ENCODE measurements around the gene VPS8.
A peak's percentile ranks its signal among the peaks of the same experiment; 100 is the strongest.
"Not testable (repeated sequence)": the region's sequence is repeated elsewhere in the genome, so short reads cannot be mapped to it uniquely, and the experiment has no call there.

Gene VPS8

DNA sequence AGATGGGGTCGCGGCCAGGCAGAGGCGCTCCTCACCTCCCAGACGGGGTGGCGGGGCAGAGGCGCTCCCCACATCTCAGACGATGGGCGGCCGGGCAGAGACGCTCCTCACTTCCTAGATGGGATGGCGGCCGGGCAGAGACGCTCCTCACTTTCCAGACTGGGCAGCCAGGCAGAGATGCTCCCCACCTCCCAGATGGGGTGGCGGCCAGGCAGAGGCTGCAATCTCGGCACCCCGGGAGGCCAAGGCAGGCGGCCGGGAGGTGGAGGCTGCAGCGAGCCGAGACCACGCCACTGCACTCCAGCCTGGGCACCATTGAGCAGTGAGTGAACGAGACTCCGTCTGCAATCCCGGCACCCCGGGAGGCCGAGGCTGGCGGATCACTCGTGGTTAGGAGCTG lies 191.9 kb downstream of the VPS8 start:
- DNase-seq, result not testable (repeated sequence)

DNA sequence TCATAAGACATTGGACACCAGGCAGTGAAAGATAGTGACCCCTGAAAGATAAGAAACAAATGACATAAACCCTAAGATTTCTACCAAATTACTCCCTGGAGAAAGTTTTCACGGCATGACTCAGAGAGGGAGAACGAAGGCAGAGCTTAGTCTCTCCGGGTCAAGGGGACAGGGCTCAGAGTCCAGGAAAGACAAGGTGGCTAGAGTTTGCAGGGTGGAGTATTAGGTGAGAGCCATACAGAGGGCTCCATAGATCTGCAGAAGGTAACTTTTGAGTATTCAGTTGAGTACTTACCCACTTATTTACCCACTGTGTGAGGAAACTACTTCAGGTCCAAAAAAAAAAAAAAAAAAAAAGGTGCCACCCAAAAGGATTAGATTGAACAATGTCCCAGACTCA lies 197.7 kb downstream of the VPS8 start:
- no peak for DNase-seq

DNA sequence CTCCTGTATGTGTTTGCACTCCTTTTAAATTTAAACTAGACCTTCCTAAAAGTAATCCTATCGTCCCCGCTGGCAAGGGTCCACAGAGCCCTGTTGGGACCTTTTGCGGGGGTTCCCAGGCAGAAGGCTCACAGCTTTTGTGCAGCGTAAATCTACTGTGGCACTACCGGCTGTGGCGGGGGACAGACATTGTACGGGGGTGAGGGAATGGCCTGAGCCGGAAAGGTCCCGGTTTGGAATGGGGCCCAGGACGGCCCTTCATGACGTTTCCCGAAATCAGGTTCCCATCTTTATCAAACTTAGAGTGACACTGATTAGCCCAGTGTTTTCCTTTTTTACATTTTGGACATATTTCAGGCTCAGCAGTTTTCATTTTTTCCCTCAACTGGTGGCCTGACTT lies 205.6 kb downstream of the VPS8 start:
- DNase-seq, result not testable (repeated sequence)

DNA sequence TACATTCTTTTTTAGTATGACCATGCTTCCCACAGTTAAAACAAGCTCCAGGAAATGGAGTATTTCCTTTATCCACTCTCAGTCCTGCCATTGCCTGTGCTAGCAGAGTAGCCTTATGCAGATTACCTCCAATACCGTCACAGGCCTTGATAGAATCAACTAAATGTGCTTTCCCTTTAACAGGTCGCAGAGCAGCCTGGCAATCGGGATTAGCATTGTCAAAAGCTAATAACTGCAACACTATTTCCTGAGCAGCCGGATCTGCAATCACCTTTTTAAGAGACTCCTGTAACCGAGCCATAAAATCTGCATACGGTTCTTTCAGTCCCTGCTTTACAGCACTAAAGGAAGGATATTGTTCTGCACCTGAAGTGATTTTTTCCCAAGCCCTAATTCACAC lies 206.0 kb downstream of the VPS8 start:
- not testable (repeated sequence) for DNase-seq

DNA sequence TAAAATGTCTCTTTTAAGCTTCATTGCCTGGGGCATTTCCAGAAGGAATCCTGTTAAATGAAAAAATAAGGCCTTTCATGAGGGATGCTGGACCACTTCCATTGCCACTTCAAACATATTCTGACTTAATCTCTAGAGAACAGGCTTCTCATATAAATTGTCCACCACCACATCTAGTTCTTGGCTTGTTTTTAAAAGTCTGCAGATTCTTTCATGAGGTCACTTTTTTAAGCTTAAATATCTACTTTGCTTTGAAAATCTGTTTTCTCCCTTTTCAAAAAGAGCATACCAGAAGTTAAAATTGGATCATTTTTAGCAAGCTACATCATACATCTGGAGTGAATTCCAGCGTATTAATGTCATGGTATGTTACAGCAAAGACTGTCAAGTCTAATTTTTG lies 209.3 kb downstream of the VPS8 start:
- no peak for DNase-seq

DNA sequence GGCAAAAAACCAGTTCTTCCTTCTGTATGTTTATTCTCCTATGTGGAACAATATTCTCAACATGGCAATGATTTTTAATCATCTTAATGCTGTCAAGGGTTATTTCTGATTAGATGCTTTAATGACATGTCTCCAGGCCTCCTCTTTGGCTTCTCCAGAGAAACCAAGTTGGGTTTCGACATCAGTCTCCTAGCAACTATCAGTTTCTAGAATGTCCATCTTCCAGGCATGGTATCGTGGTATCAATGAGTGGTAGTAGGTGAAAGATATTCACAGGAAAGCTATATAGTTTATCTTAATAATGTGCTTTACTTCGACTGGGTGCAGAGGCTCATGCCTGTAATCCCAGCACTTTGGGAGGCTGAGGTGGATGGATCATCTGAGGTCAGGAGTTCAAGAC lies 212.4 kb downstream of the VPS8 start:
- peak; percentile 64 for DNase-seq

DNA sequence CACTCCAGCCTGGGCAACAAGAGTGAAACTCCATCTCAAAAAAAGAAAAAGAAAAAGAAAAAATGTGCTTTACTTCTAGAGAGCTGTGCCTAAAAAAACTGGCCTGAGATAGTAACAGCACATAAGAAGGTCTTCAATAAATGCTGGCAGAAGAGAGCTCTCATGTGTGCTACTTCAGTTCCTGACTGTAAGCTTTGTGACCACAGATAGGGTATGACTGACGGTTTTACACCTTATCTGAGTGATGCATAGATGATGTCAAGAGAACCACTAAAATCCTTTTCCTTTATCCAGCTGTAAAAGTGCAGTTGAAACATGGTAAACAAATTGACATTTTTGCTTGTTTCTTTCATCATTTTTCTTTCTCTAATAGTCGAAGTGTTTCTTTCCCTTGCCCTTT lies 213.0 kb downstream of the VPS8 start:
- DNase-seq, result peak; percentile 91

DNA sequence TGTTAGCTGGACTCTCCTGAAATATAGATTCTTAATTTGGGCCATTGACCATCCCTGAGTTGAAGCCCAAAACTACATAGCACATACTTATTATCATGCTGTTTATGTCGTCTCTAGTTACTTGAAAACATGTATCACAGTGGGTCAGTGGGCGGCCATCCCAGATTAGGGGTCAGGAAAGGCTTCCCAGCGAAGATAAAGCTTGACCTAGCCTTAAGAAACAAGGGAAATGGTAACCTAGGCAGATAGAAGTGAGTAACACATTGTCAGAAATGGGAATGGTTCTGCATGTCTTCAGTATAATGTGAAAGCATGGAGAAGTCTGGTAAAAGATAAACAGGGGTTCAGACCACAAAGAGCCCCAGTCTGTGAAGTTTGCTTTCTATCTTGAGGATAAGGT lies 216.2 kb downstream of the VPS8 start:
- DNase-seq, result no peak

DNA sequence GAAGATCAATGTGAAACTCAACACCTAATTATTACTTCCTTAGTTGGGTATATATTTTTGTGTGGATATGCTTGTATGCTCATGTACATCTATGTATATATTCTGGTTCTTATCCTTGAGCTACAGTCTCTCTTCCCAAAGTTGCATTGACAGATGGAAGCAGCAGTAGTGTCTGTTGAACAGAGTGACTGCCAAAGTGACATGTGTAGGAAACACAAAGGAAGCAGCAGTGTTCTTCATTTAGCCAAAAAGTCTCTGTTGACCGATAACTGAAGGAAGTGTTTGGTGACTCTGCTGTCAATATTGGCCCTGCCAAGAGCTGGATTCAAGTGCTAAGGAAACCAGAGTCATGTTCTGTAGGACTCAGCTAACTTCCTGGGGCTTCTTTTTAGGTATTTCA lies 217.1 kb downstream of the VPS8 start:
- DNase-seq, result no peak

DNA sequence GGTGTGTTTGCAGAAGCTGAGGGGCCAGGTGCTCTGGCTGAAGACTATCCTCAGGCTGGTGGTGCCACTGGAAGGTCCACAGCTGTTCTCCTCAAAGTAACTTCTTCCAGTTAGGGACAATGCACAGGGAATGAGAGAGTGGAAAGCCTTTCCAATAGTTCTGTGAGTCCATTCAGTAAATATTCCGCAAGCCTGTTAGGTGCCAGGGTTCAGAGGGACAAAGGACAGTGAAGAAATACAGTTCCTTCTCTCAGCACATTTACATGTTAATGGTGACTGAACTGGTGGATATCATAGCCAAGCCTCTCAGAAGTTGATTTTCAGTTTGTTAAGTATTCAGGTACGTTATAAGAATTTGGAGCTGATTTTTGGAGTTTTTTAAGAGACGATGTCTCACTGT lies 218.4 kb downstream of the VPS8 start:
- DNase-seq, result no peak

DNA sequence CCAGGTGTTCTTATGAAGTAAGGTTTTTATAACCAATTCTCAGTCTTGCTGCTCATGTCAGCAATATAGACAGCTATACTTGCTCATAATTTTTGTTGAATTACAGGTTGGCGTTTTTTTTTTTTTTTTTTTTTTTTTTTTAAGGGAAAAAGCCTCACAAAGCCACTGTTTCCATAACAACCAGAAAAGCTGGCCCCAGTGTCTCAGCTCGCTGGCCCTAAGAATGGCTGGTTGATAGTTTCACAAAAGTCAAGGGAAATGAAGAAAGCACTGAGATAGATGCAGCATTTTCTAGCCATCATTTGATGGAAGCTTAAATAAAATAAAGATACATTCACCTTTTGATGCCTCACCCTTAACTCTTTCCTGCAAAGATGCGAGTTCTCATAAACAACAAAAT lies 219.0 kb downstream of the VPS8 start:
- no peak for DNase-seq

DNA sequence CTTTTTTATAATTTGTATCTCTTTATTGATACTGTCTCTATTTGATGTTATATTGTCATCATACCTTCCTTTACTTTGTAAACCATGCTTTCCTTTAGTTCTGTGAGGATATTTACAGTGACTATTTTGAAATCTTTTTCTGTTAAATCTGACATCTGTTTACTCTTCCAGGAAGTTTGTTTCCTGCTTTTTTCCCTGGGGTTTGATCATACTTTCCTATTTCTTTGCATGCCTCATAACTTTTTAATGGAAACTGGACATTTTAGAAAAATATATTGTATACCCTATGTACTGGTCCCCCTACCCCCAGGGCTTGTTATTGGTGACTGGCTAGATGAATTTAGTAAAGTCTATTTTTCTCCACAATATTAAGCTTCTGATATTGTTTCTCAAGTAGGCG lies 225.8 kb downstream of the VPS8 start:
- no peak for DNase-seq

DNA sequence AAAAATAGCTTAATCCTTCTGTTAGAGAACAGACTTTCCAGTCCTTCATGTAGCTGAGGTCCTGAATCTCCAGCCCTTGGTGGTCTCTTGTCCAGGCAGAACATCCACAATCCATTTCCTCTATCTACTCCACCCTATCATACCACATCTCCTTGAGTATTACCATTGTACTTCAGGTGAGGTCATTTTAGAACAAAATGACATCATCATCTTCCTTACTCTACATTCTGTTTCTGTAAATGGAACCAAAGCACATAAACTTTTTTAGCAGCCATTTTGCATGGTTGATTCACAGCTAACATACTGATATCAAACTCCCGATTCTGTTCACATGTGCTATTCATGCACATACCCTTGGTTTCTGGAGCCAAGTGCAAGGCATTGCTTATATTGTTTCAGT lies 228.5 kb downstream of the VPS8 start:
- no peak for DNase-seq

DNA sequence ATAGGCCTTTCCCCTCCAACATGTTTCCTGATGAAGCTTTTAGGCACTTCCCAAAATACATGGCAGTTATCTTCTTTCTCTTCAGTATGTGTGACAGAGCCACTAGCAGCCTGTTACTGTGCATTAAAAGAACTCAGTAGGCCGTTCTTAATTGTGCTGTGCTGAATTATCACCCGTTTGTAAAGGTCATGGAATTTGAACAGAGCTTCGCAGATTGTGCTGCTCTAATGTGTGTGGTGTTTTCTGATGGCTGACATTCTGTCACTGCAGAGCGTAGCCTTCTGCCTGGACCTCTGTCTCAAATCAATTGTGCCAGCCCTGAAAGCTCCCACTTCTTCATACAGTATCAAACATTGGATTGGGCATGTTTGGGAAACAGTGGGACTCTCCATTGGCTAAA lies 229.6 kb downstream of the VPS8 start:
- DNase-seq, result no peak

DNA sequence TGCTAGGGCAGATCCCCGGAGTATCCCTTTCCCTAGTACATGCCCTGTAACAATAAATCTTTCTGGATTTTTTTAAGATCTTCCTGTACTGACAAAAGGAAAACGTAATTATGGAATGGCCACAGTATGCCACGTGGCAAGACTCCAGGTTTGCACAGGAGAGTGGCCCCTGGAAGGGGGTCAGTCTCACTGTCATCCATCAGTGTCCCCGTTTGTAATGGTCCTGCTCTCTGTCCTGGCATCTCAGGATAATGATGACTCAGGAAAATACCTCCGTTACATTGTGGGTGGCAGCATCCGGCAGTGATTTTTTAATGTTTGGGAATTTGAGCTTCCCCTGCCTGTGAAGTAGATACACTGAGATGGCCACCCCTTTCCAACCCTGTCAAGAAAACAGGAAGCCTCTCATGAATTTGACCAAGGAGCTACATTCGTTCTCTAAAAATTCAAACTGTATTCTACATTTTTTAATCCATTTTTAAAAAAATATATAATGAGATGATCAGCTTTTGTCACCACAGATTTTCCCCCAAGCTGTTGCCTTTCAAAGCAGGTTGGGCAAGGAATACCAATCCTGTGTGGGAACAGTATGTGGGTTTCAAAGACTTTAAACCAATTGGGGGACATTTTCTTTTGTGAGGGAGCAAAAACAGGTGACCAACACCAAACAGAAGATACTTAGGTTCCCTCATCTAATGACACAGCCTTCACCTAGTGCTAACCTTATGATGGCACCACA lies 230.5 kb downstream of the VPS8 start:
- no peak for DNase-seq

DNA sequence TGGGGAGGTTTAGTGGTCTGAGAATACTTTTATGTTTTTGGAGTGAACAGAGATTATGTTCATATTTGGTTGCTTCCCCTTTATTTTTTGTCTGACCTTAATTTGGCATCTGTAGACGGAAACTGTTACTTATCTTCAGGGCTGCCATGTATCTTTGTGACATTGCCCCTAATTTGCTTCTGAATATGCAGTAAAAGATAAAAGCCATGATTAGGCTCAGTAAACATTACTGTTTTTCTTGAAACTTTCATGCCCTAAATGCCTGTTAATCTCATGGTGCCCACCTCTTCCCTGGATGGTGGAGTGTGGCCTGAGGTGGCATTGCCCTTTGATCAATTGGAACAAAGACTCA lies 234.2 kb downstream of the VPS8 start:
- DNase-seq, result peak; percentile 59

DNA sequence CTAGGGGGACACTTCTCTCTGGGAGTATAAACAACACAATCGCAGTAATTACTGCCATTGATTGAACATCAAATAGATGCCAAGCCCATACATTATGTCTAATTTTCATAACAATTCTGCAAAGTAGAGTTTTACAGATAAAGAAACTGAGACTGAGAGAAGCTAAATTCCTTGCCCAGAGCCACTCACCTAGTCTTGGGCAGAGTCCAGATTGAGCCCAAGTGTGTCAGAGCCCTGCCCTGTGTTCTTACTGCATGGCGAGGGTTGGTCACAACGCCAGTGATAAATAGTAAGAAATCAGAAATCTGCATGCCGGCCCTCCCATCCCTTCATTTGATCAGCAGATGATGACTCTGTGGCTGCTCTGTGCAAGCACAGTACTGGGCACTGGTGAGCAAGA lies 234.6 kb downstream of the VPS8 start:
- DNase-seq, result no peak

DNA sequence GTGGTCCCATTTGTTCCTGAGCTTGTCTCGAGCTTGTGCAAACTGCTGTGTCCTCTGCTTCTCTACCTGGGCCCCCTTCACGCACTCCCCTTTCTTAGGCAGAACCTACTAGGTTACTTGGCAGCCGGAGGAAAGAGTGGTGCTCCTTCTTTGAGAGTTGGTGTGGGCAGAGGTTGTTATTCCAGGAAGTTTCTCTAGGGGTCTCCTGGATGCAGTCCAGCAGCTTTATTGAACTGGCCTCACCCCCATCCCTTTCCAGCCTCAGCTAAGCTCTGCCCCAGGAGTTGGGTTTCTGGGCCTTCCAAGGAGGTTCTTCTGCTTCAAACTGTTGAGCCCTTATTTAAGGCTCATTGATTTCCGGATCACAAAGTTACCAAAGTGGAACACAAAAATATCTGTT lies 237.7 kb downstream of the VPS8 start:
- peak; percentile 11 for DNase-seq

DNA sequence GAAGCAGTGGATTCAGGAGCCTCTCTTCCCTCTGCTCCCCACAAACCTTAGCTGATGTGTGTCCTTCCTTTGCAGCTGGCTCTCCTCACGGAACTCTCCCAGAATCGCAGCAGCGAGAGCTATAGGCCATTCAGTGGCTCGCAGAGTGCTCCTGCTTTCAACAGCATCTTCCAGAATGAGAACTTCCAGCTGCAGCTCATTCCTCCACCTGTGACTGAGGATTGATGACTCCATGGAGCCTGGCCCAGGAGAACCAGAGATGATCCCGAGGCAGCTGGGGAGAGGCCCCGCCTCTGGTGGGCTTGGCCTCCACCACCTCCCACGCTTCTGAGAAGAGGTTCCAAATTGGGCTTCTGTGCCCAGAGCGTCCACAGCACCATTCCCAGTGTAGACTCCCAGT lies 239.8 kb downstream of the VPS8 start:
- no peak for DNase-seq

DNA sequence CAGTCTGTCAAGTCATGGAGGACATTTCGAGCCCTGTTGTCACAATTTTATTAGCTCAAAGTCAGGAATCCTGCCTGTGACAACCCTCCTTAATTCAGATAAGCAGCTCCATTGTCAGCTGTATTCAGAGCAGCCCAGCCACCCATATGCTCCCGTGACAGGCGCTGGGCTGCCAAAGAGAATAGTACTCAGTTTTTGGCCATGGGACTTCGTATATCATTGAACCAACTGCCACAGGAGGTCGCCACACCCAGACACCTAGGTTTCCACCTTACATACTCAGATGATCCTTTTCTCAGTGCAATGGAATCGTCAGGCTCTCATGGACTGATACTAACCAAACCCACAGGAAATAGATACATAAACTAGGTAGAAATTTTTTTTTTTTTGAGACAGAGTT lies 240.7 kb downstream of the VPS8 start:
- DNase-seq, result no peak

DNA sequence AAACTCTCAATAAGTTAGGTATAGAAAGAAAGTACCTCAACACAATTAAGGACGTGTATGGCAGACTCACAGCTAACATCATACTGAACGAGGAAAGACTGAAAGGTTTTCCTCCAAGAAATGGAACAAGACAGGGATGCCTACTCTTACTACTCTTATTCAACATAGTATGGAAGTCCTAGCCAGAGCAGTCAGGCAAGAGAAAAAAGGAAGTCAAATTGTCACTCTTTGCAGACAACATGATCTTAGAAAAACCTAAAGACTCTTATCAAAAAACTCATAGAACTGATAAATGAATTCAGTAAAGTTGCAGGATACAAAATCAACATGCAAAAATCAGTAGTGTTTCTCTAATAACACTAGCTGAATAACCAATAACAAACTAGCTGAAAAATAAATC lies 244.9 kb downstream of the VPS8 start:
- DNase-seq, result peak; percentile 46

DNA sequence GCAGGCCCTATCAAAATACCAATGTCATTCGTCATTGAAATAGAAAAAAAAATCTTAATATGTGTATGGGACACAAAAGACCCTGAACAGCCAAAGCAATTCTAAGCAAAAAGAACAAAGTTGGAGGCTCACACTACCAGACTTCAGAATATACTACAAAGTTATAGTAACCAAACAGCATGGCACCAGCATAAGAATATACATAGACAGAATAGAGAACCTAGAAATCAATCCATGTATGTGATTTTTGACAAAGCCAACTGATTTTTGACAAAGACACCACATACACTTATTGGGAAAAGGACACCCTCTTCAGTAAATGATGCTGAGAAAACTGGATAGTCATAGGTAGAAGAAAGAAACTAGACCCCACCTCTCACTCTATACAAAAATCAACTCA lies 245.9 kb downstream of the VPS8 start:
- DNase-seq, result no peak

DNA sequence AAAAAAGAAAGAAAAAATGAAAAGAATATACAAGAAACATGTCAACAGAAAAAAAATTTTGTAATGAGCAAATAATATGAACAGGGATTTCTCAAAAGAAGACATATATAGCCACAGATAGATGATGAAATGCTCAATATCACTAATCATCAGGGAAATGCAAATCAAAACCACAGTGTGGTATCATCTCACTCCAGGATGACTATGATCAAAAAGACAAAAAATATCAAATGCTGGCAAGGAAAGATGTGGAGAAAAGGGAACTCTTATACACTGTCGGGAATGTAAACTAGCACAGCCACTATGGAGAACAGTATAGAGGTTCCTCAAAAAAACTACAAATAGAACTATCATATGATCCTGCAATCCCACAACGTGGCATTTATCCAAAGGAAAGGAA lies 246.8 kb downstream of the VPS8 start:
- no peak for DNase-seq

DNA sequence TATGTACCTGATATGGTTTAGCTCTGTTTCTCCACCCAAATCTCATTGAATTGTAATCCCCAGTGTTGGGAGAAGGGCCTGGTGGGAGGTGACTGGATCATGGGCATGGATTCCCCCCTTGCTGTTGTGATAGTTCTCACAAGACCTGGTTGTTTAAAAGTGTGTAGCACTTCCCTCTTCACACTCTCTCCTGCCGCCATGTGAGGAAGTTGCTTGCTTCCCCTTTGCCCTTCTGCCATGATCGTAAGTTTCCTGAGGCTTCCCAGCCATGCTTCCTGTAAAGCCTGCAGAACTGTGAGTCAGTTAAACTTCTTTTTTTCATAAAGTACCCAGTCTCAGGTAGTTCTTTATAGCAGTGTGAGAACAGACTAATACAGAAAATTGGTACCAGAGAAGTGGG lies 247.8 kb downstream of the VPS8 start:
- peak; percentile 20 for DNase-seq

DNA sequence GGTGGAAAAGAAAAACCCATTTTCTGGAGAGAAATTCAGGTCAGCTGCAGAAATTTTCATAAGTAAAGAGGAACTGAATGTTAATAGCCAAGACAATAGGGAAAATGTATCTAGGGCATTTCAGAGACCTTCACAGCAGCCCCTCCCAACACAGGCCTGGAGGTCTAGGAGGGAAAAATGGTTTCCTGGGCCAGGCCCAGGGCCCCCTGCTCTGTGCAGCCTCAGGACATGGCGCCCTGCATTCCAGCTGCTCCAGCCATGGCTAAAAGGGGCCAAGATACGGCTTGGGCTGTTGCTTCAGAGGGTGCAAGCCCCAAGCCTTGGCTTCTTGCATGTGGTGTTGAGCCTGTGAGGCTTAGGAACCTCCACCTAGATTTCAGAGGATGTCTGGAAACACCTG lies 248.7 kb downstream of the VPS8 start:
- no peak for DNase-seq

DNA sequence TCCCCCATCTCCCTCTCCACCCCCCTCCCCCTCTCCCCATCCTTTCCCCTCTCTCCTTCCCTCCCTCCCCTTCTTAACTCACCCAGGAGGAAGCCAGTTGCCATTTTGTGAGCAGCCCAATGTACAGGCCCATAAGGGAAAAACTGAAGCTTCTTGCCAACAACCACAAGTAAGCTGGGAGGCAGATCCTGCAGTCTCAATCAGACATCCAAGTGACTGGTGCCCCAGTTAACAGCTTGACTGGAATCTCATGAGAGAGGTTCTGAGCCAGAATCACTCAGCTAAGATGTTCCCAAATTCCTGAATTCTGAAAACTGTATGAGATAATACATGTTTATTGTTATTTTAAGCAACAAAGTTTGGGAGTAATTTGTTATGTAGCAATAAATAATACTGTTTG lies 250.2 kb downstream of the VPS8 start:
- no peak for DNase-seq
